WTC11 (cell line): ENCODE measurements around the gene GRIFIN.

Source experiments
- ATF3 ChIP-seq: sonication (generic); formaldehyde crosslinking; conservative IDR thresholded peaks from 2 replicates; pipeline ENCODE4 v1.8.1; 2022; ENCODE audit warnings: mild to moderate bottlenecking, missing genetic modification reagents
- CTCF ChIP-seq: fragments of 200-600 bp; IDR thresholded peaks from 2 replicates; pipeline ENCODE4 v1.8.0; 2022; ENCODE audit warnings: antibody characterized with exemption
- FOXJ3 ChIP-seq: sonication (generic); formaldehyde crosslinking; IDR thresholded peaks from 2 replicates; pipeline ENCODE4 v1.9.0; 2021; ENCODE audit warnings: missing genetic modification reagents, mild to moderate bottlenecking, borderline replicate concordance
- IRF2 ChIP-seq: sonication (generic); formaldehyde crosslinking; IDR thresholded peaks from 2 replicates; pipeline ENCODE4 v1.8.0; 2022; ENCODE audit warnings: low read depth, missing genetic modification reagents, borderline replicate concordance
- TEAD1 ChIP-seq: sonication (generic); formaldehyde crosslinking; IDR thresholded peaks from 2 replicates; pipeline ENCODE4 v1.8.0; 2022; ENCODE audit warnings: mild to moderate bottlenecking, missing genetic modification reagents
- ZNF281 ChIP-seq: sonication (generic); formaldehyde crosslinking; IDR thresholded peaks from 2 replicates; pipeline ENCODE4 v1.8.0; 2023; ENCODE audit warnings: mild to moderate bottlenecking, missing genetic modification reagents

GRCh38 chr7:2499181-2499580 is 23.0 kb upstream of the GRIFIN start:
- TF ChIP-seq IRF2 (CRISPR knock-in tag) (no peak), ZNF281 (CRISPR knock-in tag) (no peak), CTCF (no peak), TEAD1 (CRISPR knock-in tag) (no peak), ATF3 (CRISPR knock-in tag) (no peak), FOXJ3 (no peak)
